ENCODE data around the gene BCAS3.

- TF ChIP-seq CTCF (IDR thresholded peaks at IDR 0.05) (no peak), POLR2A (IDR thresholded peaks at IDR 0.05) (no peak)
Observed at GRCh38 chr17:60941028-60941427, 263.4 kb downstream of the BCAS3 start.

Data from body of pancreas (tissue), 4 donors.